GM18511 (cell line): ENCODE data around the gene ZNF622.
"Not testable (repeated sequence)": the region's sequence is repeated elsewhere in the genome, so short reads cannot be mapped to it uniquely, and the experiment has no call there.

Experiments
- ATAC-seq: cut with Tn5 transposase; IDR thresholded peaks from one replicate; pipeline ENCODE4 v1.9.1; 2021; ENCODE audit warnings: mild to moderate bottlenecking, moderate library complexity; ENCODE audit not compliant: unreplicated experiment

The ZNF622 gene

GRCh38 chr5:16436065-16436682 is 29.4 kb downstream of the ZNF622 start:
- ATAC-seq, result not testable (repeated sequence)

- no peak for ATAC-seq
Observed at GRCh38 chr5:16431490-16431889, 34.1 kb downstream of the ZNF622 start.

- ATAC-seq, result no peak
Observed at GRCh38 chr5:16430349-16431089, 35.1 kb downstream of the ZNF622 start.

GRCh38 chr5:16428359-16428758 is 37.2 kb downstream of the ZNF622 start:
- no peak for ATAC-seq

- ATAC-seq, result no peak
Observed at GRCh38 chr5:16427587-16427986, 38.0 kb downstream of the ZNF622 start.

GRCh38 chr5:16418471-16418922 is 47.1 kb downstream of the ZNF622 start:
- ATAC-seq, result no peak

- no peak for ATAC-seq
Observed at GRCh38 chr5:16417398-16418074, 48.1 kb downstream of the ZNF622 start.

GRCh38 chr5:16414861-16415260 is 50.7 kb downstream of the ZNF622 start:
- no peak for ATAC-seq

GRCh38 chr5:16413166-16413860 is 52.3 kb downstream of the ZNF622 start:
- no peak for ATAC-seq

GRCh38 chr5:16412556-16412955 is 53.0 kb downstream of the ZNF622 start:
- no peak for ATAC-seq

GRCh38 chr5:16411741-16412455 is 53.7 kb downstream of the ZNF622 start:
- ATAC-seq, result no peak

- no peak for ATAC-seq
Observed at GRCh38 chr5:16411235-16411634, 54.4 kb downstream of the ZNF622 start.

GRCh38 chr5:16410338-16410737 is 55.3 kb downstream of the ZNF622 start:
- ATAC-seq, result no peak

GRCh38 chr5:16406630-16407029 is 59.0 kb downstream of the ZNF622 start:
- no peak for ATAC-seq

- ATAC-seq, result no peak
Observed at GRCh38 chr5:16406023-16406422, 59.6 kb downstream of the ZNF622 start.
